HFFc6 (cell line): ENCODE measurements around the gene ZNF407. TPM values are rescaled to one million over a fixed set of nuclear protein-coding genes. Genes with fewer than 3 reads are reported as not detected.

Experiments used
- DNase-seq: peaks from one replicate; pipeline ENCODE4 v3.0.0-alpha.2; 2018
- H3K27ac Mint-ChIP-seq: 2 replicates; pipeline ENCODE4 v1.8.0; 2020; ENCODE audit warnings: mild to moderate bottlenecking, mixed read lengths
- H3K27me3 Mint-ChIP-seq: 2 replicates; pipeline ENCODE4 v1.8.0; 2021; ENCODE audit warnings: mild to moderate bottlenecking, moderate library complexity, mixed read lengths; ENCODE audit not compliant: insufficient read depth
- H3K36me3 Mint-ChIP-seq: 2 replicates; pipeline ENCODE4 v1.8.0; 2021; ENCODE audit warnings: low read depth, mixed read lengths
- H3K4me1 Mint-ChIP-seq: 2 replicates; pipeline ENCODE4 v1.8.0; 2020; ENCODE audit warnings: low read depth, mixed read lengths
- H3K4me3 Mint-ChIP-seq: 2 replicates; pipeline ENCODE4 v1.8.0; 2020; ENCODE audit warnings: mild to moderate bottlenecking, moderate library complexity, mixed read lengths
- H3K9me3 Mint-ChIP-seq: 2 replicates; pipeline ENCODE4 v1.8.0; 2020; ENCODE audit warnings: mild to moderate bottlenecking, mixed read lengths
- total RNA-seq, 6 experiments: library from RNA; stranded (reverse); fragmentation: NEBNext Ultra II Directional; extraction: Animal tissue kit (Norgen Biotek cat#: 25700); gene quantifications; 2 replicates in 1 of 6; 3 replicates in 5 of 6; pipeline ENCODE4 v1.2.3, GENCODE V29; 2021
- TF ChIP-seq, protein P1 (sequence below): fragments of 200-600 bp; sonication (generic); IDR thresholded peaks from 2 replicates; pipeline ENCODE4 v1.5.0; 2021; ENCODE audit warnings: antibody characterized with exemption, mild to moderate bottlenecking

The ZNF407 gene
- total RNA-seq, 6 experiments from 2014 or later = 7.9 to 9.7 (median 9.1) TPM

DNA sequence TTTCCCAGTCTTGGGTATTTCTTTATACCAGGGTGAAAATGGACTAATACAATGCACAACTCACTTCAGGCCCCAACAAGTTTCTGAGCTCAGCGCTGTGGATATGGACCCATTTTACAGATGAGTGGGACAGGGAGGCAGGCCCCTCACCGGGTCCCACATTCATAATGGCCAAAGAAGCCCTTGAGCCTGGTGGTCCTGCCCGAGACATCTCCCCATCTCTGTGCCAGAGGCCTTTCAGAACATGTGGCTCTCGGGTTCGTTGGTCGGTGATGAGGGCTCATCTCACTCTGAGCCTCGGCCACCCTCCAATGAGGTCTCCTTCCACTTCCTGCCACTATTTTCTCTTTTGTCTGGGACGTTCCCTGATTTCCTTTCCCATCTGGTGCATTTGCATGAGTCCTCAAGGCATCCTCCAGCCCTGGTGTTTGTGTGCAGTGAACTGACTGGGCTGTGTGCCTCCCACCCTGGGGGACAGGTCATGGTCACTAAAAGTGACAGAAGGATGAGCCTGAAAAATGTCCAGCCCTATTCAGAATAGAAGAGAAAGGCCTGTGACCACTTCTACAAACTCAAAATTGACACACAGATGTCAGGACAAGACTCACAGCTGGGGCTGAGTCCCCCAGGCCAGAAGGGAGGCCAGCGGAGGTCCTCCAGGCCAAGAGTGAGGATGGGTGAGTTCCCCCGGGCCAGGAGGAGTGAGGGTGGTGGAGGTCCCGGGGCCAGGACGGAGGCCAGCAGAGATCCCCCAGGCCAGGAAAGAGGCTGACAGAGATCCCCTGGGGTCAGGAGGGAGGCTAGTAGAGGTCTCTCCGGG is 476.7 kb downstream of the ZNF407 start:
- no peaks in the 10 kb centered on the region; the same call in none of the 2 replicates for H3K27me3 Mint-ChIP-seq
- H3K27ac Mint-ChIP-seq = no peak overlapping the region
- H3K4me1 Mint-ChIP-seq = peaks cover 22% of the 10 kb centered on the region
- H3K36me3 Mint-ChIP-seq = peaks cover 11% of the 10 kb centered on the region; the same call in 1 of the 2 replicates
- H3K9me3 Mint-ChIP-seq = peaks cover 26% of the 10 kb centered on the region
- DNase-seq = no peak
- no peak overlapping the region for H3K4me3 Mint-ChIP-seq
- TF ChIP-seq, protein P1, sequence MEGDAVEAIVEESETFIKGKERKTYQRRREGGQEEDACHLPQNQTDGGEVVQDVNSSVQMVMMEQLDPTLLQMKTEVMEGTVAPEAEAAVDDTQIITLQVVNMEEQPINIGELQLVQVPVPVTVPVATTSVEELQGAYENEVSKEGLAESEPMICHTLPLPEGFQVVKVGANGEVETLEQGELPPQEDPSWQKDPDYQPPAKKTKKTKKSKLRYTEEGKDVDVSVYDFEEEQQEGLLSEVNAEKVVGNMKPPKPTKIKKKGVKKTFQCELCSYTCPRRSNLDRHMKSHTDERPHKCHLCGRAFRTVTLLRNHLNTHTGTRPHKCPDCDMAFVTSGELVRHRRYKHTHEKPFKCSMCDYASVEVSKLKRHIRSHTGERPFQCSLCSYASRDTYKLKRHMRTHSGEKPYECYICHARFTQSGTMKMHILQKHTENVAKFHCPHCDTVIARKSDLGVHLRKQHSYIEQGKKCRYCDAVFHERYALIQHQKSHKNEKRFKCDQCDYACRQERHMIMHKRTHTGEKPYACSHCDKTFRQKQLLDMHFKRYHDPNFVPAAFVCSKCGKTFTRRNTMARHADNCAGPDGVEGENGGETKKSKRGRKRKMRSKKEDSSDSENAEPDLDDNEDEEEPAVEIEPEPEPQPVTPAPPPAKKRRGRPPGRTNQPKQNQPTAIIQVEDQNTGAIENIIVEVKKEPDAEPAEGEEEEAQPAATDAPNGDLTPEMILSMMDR = no peak

DNA sequence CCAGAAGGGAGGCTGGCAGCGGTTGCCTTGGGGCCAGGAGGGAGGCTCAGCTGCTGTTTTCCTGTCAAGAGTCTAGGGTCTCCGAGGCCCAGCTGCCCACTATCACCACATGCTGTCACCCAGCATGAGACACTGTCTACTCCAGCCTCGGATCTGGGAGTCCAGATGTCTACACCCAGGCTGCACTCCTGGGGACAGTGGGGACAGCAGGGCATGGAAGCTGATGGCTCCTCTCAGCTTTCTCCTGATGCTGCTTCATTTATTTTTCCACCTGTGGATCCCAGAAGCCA is 477.3 kb downstream of the ZNF407 start:
- peaks cover 11% of the 10 kb centered on the region; the same call in 1 of the 2 replicates for H3K36me3 Mint-ChIP-seq
- peaks cover 17% of the 10 kb centered on the region for H3K4me1 Mint-ChIP-seq
- no peak for DNase-seq

DNA sequence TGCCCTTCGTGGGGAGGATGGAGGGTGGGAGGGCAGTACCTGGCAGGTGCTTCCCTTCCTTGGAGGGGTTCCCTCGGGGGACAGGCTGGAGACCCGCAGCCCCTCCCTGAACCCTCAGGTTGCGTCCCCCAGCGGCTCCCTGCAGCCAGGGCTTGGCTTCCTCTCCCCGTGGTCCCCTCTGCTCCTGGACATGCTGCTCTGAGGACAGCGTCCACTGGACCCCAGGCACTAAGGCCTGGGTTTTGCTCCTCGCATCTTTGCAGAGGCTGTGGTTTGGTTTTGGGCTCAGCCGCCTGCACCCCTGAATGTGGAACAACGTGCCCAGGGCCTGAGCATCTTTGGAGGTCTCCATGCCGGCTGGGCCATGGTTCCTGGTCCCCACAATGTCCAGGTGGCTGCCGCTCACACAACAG is 477.8 kb downstream of the ZNF407 start:
- Mint-ChIP-seq H3K9me3 (peaks cover 26% of the 10 kb centered on the region), H3K27ac (no peak overlapping the region), H3K27me3 (peaks cover 4% of the 10 kb centered on the region), H3K36me3 (peaks cover 11% of the 10 kb centered on the region; the same call in 1 of the 2 replicates), H3K4me3 (no peak overlapping the region), H3K4me1 (peaks cover 12% of the 10 kb centered on the region)
- TF ChIP-seq, protein P1 = no peak
- no peak for DNase-seq

More for the DNA sequence above, 477.3 kb downstream of the ZNF407 start:
- Mint-ChIP-seq H3K4me3 (no peak overlapping the region), H3K27me3 (peaks cover 1% of the 10 kb centered on the region), H3K27ac (no peak overlapping the region), H3K9me3 (peaks cover 26% of the 10 kb centered on the region)
- TF ChIP-seq, protein P1 = no peak

DNA sequence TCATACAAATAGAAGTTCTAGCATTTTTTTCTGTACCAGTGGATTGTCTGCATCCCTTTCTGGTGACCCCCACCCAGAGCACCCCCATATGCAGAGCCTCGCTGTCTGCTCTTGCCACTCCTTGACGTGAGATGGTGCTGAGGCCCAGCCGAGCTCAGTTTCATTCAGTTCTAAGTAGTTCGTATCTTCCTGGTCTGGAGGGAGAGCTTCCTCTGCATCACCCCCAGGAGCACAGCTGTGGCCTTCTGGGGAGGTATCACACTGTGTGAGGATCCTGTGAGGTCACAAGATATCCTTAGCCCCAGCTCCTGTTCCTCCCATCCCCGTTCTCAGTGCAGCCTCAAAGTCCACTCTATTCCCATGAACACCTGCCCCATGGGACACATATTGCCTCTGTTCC is 478.6 kb downstream of the ZNF407 start:
- Mint-ChIP-seq H3K4me3 (no peak overlapping the region), H3K9me3 (peaks cover 26% of the 10 kb centered on the region), H3K4me1 (peaks cover 4% of the 10 kb centered on the region), H3K27ac (no peak overlapping the region), H3K36me3 (peaks cover 11% of the 10 kb centered on the region; the same call in 1 of the 2 replicates), H3K27me3 (peaks cover 7% of the 10 kb centered on the region)
- DNase-seq = no peak
- TF ChIP-seq, protein P1 = no peak

DNA sequence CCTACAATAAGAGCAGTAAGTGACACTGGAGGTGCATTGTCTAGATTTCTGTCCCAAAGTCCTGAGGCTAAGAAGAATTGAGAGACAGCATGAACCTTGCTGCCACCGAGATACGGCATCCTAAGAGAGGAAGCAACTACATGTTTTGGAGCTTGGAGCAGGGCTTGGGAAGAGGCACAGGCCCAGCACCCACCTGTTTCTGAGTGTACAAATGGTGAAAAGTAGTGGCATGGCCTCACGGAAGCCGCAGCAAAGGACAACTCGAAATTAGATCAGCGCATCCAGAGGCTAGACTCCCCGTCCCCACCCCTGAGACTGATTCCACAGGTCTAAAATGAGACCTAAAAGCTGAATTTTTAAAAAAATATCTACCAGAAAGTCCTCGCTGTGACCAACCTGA is 483.8 kb downstream of the ZNF407 start:
- Mint-ChIP-seq H3K27ac (no peak overlapping the region), H3K27me3 (peaks cover 17% of the 10 kb centered on the region), H3K36me3 (peaks cover 28% of the 10 kb centered on the region), H3K4me1 (no peaks in the 10 kb centered on the region), H3K4me3 (no peak overlapping the region), H3K9me3 (peaks cover 51% of the 10 kb centered on the region)
- TF ChIP-seq, protein P1 = no peak
- DNase-seq = no peak
